ENCODE measurements around the gene FAM83C. TPM values are rescaled to one million over a fixed set of nuclear protein-coding genes. Genes with fewer than 3 reads are reported as not detected.
"Not testable (repeated sequence)": the region's sequence is repeated elsewhere in the genome, so short reads cannot be mapped to it uniquely, and the experiment has no call there.

Gene FAM83C
- total RNA-seq, 1 donor from 2014 or later: not detected

GRCh38 chr20:35263532-35264341, 28.5 kb downstream of the FAM83C start:
- Mint-ChIP-seq H3K4me1 (peaks cover 28% of the 10 kb centered on the region), H3K4me3 (peak overlapping the region; percentile 52), H3K27me3 (ENCODE audit: insufficient read depth, low read depth) (peaks cover 5% of the 10 kb centered on the region), H3K27ac (peak overlapping the region; percentile 97), H3K9me3 (no peaks in the 10 kb centered on the region), H3K36me3 (no peaks in the 10 kb centered on the region)
- H3K4me3 ChIP-seq: peak overlapping the region; percentile 26
- H3K27me3 ChIP-seq: no peaks in the 10 kb centered on the region
- H3K9ac ChIP-seq: no peak overlapping the region
- peak overlapping the region; percentile 98 for H3K27ac ChIP-seq
- no peaks in the 10 kb centered on the region for H3K79me2 ChIP-seq (ENCODE audit: low read depth)
- no peaks in the 10 kb centered on the region for H3K36me3 ChIP-seq
- H3K9me3 ChIP-seq (ENCODE audit: low read depth): no peaks in the 10 kb centered on the region
- DNase-seq (ENCODE audit: low spot score): no peak
- no peak for TF ChIP-seq EZH2 (IDR thresholded peaks at IDR 0.05)
- TF ChIP-seq CTCF (IDR thresholded peaks at IDR 0.05): no peak
- TF ChIP-seq EZH2phosphoT487 (IDR thresholded peaks at IDR 0.05): no peak
- peaks cover 49% of the 10 kb centered on the region for H3F3A ChIP-seq (ENCODE audit: low read depth)
- no peaks in the 10 kb centered on the region for H4K20me1 ChIP-seq (ENCODE audit: low read depth)
- H3K4me1 ChIP-seq: peaks cover 48% of the 10 kb centered on the region
- H2AFZ ChIP-seq (replicated peaks): no peak overlapping the region
- peak overlapping the region; percentile 73 for H3K4me2 ChIP-seq

- H3K9me3 Mint-ChIP-seq; H3K36me3 ChIP-seq; H3K27me3 ChIP-seq; H3K36me3 Mint-ChIP-seq; H4K20me1 ChIP-seq (ENCODE audit: low read depth); H3K27me3 Mint-ChIP-seq (ENCODE audit: insufficient read depth, low read depth); H2AFZ ChIP-seq (replicated peaks); H3K9ac ChIP-seq; H3K79me2 ChIP-seq (ENCODE audit: low read depth); H3K9me3 ChIP-seq (ENCODE audit: low read depth): not testable (repeated sequence)
- peak overlapping the region; percentile 98 for H3K27ac ChIP-seq
- peaks cover 49% of the 10 kb centered on the region for H3F3A ChIP-seq (ENCODE audit: low read depth)
- H3K4me1 ChIP-seq: peaks cover 48% of the 10 kb centered on the region
- H3K27ac Mint-ChIP-seq: peak overlapping the region; percentile 97
- DNase-seq (ENCODE audit: low spot score): peak; percentile 94
- H3K4me2 ChIP-seq: peak overlapping the region; percentile 73
- peak overlapping the region; percentile 26 for H3K4me3 ChIP-seq
- H3K4me3 Mint-ChIP-seq: peak overlapping the region; percentile 25
- TF ChIP-seq CTCF (IDR thresholded peaks at IDR 0.05): peak; percentile 30
- TF ChIP-seq EZH2phosphoT487 (IDR thresholded peaks at IDR 0.05): peak; percentile 90
- H3K4me1 Mint-ChIP-seq: peaks cover 28% of the 10 kb centered on the region
These were observed 29.3 kb downstream of the FAM83C start for GRCh38 chr20:35262731-35263531.

GRCh38 chr20:35262321-35262720, 29.9 kb downstream of the FAM83C start:
- not testable (repeated sequence) for H3K9me3 Mint-ChIP-seq; H3K9ac ChIP-seq; H2AFZ ChIP-seq (replicated peaks); H3K27me3 ChIP-seq; H3K27me3 Mint-ChIP-seq (ENCODE audit: insufficient read depth, low read depth); DNase-seq (ENCODE audit: low spot score); H3K9me3 ChIP-seq (ENCODE audit: low read depth); H3K79me2 ChIP-seq (ENCODE audit: low read depth); H3K36me3 Mint-ChIP-seq; H4K20me1 ChIP-seq (ENCODE audit: low read depth); H3K36me3 ChIP-seq
- peak overlapping the region; percentile 90 for H3K27ac Mint-ChIP-seq
- peak overlapping the region; percentile 88 for H3K27ac ChIP-seq
- H3K4me1 Mint-ChIP-seq: peaks cover 28% of the 10 kb centered on the region
- peaks cover 49% of the 10 kb centered on the region for H3F3A ChIP-seq (ENCODE audit: low read depth)
- H3K4me2 ChIP-seq: peak overlapping the region; percentile 73
- peak overlapping the region; percentile 34 for H3K4me3 ChIP-seq
- peaks cover 48% of the 10 kb centered on the region for H3K4me1 ChIP-seq
- peak overlapping the region; percentile 72 for H3K4me3 Mint-ChIP-seq
